22Rv1 (cell line): Measurements from ENCODE around the gene XCL1.

Experiments
- ZFX ChIP-seq: fragments of 450-650 bp; IDR thresholded peaks from 2 replicates; pipeline ENCODE4 v1.6.1; 2017; ENCODE audit warnings: antibody characterized with exemption, borderline replicate concordance
- TF ChIP-seq, protein P1 (sequence below): fragments of 450-650 bp; IDR thresholded peaks from 2 replicates; pipeline ENCODE4 v1.5.1; 2017; ENCODE audit warnings: mild to moderate bottlenecking

DNA sequence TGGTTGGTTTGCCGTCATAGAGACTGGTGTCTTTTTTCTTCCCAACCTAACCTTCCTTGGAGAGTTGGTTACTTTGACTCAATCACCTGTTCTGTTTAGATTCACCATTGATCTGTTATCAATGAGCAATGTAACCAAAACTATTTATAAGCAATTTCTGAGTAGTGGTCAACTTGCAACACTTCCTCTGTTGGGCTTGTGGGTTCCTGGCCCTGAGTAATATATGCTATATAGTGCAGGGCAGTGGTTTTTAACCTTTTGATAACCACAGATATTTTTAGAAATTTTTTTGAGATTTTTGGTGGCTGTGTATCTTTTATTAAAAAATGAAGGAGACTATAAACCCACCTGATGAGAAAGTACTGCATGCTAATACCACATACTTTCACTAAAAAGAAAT lies 9.4 kb upstream of the XCL1 start:
- TF ChIP-seq, protein P1, sequence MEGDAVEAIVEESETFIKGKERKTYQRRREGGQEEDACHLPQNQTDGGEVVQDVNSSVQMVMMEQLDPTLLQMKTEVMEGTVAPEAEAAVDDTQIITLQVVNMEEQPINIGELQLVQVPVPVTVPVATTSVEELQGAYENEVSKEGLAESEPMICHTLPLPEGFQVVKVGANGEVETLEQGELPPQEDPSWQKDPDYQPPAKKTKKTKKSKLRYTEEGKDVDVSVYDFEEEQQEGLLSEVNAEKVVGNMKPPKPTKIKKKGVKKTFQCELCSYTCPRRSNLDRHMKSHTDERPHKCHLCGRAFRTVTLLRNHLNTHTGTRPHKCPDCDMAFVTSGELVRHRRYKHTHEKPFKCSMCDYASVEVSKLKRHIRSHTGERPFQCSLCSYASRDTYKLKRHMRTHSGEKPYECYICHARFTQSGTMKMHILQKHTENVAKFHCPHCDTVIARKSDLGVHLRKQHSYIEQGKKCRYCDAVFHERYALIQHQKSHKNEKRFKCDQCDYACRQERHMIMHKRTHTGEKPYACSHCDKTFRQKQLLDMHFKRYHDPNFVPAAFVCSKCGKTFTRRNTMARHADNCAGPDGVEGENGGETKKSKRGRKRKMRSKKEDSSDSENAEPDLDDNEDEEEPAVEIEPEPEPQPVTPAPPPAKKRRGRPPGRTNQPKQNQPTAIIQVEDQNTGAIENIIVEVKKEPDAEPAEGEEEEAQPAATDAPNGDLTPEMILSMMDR = no peak
- TF ChIP-seq ZFX = no peak
